Activated T-cell treated with anti-CD3 and anti-CD28 coated beads, Interleukin-2, amount 50 U/mL, for 4 hours (primary cell): ENCODE results near the gene RAD9A. TPM values are rescaled to one million over a fixed set of nuclear protein-coding genes. Genes with fewer than 3 reads are reported as not detected.

ENCODE experiments used
- ATAC-seq, 2 donors: fragments of 200-7000 bp; cut with Tn5 transposase; one replicate each; pipeline ENCODE4 v1.10.0; 2021
- DNase-seq: peaks from one replicate; pipeline ENCODE4 v3.0.0-alpha.2; 2020
- H3K27me3 Mint-ChIP-seq: one replicate; pipeline ENCODE4 v1.8.0; 2021; ENCODE audit warnings: low read depth, mixed read lengths
- H3K36me3 Mint-ChIP-seq: one replicate; pipeline ENCODE4 v1.8.0; 2022; ENCODE audit warnings: mixed read lengths; ENCODE audit not compliant: insufficient read depth
- H3K4me1 Mint-ChIP-seq: one replicate; pipeline ENCODE4 v1.8.0; 2021; ENCODE audit warnings: low read depth, mixed read lengths
- H3K4me3 Mint-ChIP-seq: one replicate; pipeline ENCODE4 v1.8.0; 2021; ENCODE audit warnings: mild to moderate bottlenecking, moderate library complexity, mixed read lengths
- H3K9me3 Mint-ChIP-seq: one replicate; pipeline ENCODE4 v1.8.0; 2021; ENCODE audit warnings: mixed read lengths
- total RNA-seq, 3 donors: library from RNA; stranded (reverse); gene quantifications; one replicate each; pipeline ENCODE4 v1.2.1, GENCODE V29; 2021

Gene RAD9A
- total RNA-seq, 3 donors from 2014 or later, result 36.2 to 40.0 (median 36.2) TPM

GRCh38 chr11:67367761-67368227 is 24.0 kb upstream of the RAD9A start:
- ATAC-seq, result no peak
- H3K4me3 Mint-ChIP-seq, result no peak overlapping the region
- DNase-seq, result no peak
- H3K9me3 Mint-ChIP-seq, result no peaks in the 10 kb centered on the region
- H3K36me3 Mint-ChIP-seq, result peaks cover 6% of the 10 kb centered on the region
- peaks cover 74% of the 10 kb centered on the region for H3K4me1 Mint-ChIP-seq
- peaks cover 7% of the 10 kb centered on the region for H3K27me3 Mint-ChIP-seq

- H3K27me3 Mint-ChIP-seq, result peaks cover 7% of the 10 kb centered on the region
- ATAC-seq, result peak in 1 of 2 donors; percentile 48
- DNase-seq, result no peak
- no peaks in the 10 kb centered on the region for H3K9me3 Mint-ChIP-seq
- H3K4me1 Mint-ChIP-seq, result peaks cover 70% of the 10 kb centered on the region
- no peak overlapping the region for H3K4me3 Mint-ChIP-seq
- peaks cover 6% of the 10 kb centered on the region for H3K36me3 Mint-ChIP-seq
These were observed 23.2 kb upstream of the RAD9A start for GRCh38 chr11:67368621-67369020.

GRCh38 chr11:67369275-67369674 is 22.5 kb upstream of the RAD9A start:
- peaks cover 7% of the 10 kb centered on the region for H3K27me3 Mint-ChIP-seq

GRCh38 chr11:67369801-67370284 is 21.9 kb upstream of the RAD9A start:
- peaks cover 68% of the 10 kb centered on the region for H3K4me1 Mint-ChIP-seq
- no peaks in the 10 kb centered on the region for H3K9me3 Mint-ChIP-seq
- peaks cover 4% of the 10 kb centered on the region for H3K36me3 Mint-ChIP-seq
- no peak for ATAC-seq
- DNase-seq, result no peak
- H3K4me3 Mint-ChIP-seq, result no peak overlapping the region
- H3K27me3 Mint-ChIP-seq, result peaks cover 10% of the 10 kb centered on the region

More at GRCh38 chr11:67369275-67369674, 22.5 kb upstream of the RAD9A start:
- Mint-ChIP-seq H3K4me3 (no peak overlapping the region), H3K9me3 (no peaks in the 10 kb centered on the region), H3K4me1 (peaks cover 68% of the 10 kb centered on the region), H3K36me3 (peaks cover 6% of the 10 kb centered on the region)
- ATAC-seq, result no peak
- no peak for DNase-seq

- Mint-ChIP-seq H3K27me3 (peaks cover 10% of the 10 kb centered on the region), H3K4me1 (peaks cover 64% of the 10 kb centered on the region), H3K36me3 (peaks cover 2% of the 10 kb centered on the region), H3K9me3 (no peaks in the 10 kb centered on the region), H3K4me3 (no peak overlapping the region)
- ATAC-seq, result no peak
- no peak for DNase-seq
These were observed 21.3 kb upstream of the RAD9A start for GRCh38 chr11:67370351-67371076.

- no peaks in the 10 kb centered on the region for H3K36me3 Mint-ChIP-seq
These were observed 20.4 kb upstream of the RAD9A start for GRCh38 chr11:67371189-67371910.

GRCh38 chr11:67371911-67372320 is 19.9 kb upstream of the RAD9A start:
- Mint-ChIP-seq H3K4me1 (peaks cover 55% of the 10 kb centered on the region), H3K27me3 (peaks cover 13% of the 10 kb centered on the region)

More at GRCh38 chr11:67371189-67371910, 20.4 kb upstream of the RAD9A start:
- DNase-seq, result no peak
- Mint-ChIP-seq H3K9me3 (no peaks in the 10 kb centered on the region), H3K27me3 (peaks cover 13% of the 10 kb centered on the region), H3K4me3 (peak overlapping the region; percentile 81), H3K4me1 (peaks cover 56% of the 10 kb centered on the region)
- no peak for ATAC-seq

GRCh38 chr11:67372321-67372992 is 19.3 kb upstream of the RAD9A start:
- peaks cover 55% of the 10 kb centered on the region for H3K4me1 Mint-ChIP-seq
- H3K36me3 Mint-ChIP-seq, result no peaks in the 10 kb centered on the region
- H3K4me3 Mint-ChIP-seq, result peak overlapping the region; percentile 81
- DNase-seq (no peak), ATAC-seq (no peak)
- no peaks in the 10 kb centered on the region for H3K9me3 Mint-ChIP-seq
- peaks cover 13% of the 10 kb centered on the region for H3K27me3 Mint-ChIP-seq

More at GRCh38 chr11:67371911-67372320, 19.9 kb upstream of the RAD9A start:
- H3K36me3 Mint-ChIP-seq, result no peaks in the 10 kb centered on the region
- ATAC-seq (no peak), DNase-seq (no peak)
- no peaks in the 10 kb centered on the region for H3K9me3 Mint-ChIP-seq
- H3K4me3 Mint-ChIP-seq, result peak overlapping the region; percentile 81

GRCh38 chr11:67372993-67373647 is 18.7 kb upstream of the RAD9A start, which contains the start of gene CLCF1:
Gene CLCF1 (minus strand): TSS chr11:67373598. CDS start chr11:67373539, 59 bp downstream.
- Mint-ChIP-seq H3K4me1 (peaks cover 50% of the 10 kb centered on the region), H3K27me3 (peaks cover 13% of the 10 kb centered on the region)

GRCh38 chr11:67373648-67374570 is 17.9 kb upstream of the RAD9A start:
- H3K4me3 Mint-ChIP-seq, result peak overlapping the region; percentile 86
- no peaks in the 10 kb centered on the region for H3K9me3 Mint-ChIP-seq
- DNase-seq (peak; percentile 71), ATAC-seq (peak; percentile 47 to 48)
- H3K27me3 Mint-ChIP-seq, result peaks cover 13% of the 10 kb centered on the region
- H3K4me1 Mint-ChIP-seq, result peaks cover 42% of the 10 kb centered on the region
- H3K36me3 Mint-ChIP-seq, result no peaks in the 10 kb centered on the region

More at GRCh38 chr11:67372993-67373647, 18.7 kb upstream of the RAD9A start, which contains the start of gene CLCF1:
- no peaks in the 10 kb centered on the region for H3K9me3 Mint-ChIP-seq
- no peaks in the 10 kb centered on the region for H3K36me3 Mint-ChIP-seq
- ATAC-seq (peak; percentile 22 to 39), DNase-seq (no peak)
- peak within 1 kb of the TSS; percentile 86 for H3K4me3 Mint-ChIP-seq

GRCh38 chr11:67374571-67375281 is 17.1 kb upstream of the RAD9A start:
- peaks cover 34% of the 10 kb centered on the region for H3K4me1 Mint-ChIP-seq
- no peak for DNase-seq
- no peak for ATAC-seq
- H3K36me3 Mint-ChIP-seq, result no peaks in the 10 kb centered on the region
- no peaks in the 10 kb centered on the region for H3K9me3 Mint-ChIP-seq
- peaks cover 13% of the 10 kb centered on the region for H3K27me3 Mint-ChIP-seq
- H3K4me3 Mint-ChIP-seq, result peak overlapping the region; percentile 83

- ATAC-seq, result no peak
- Mint-ChIP-seq H3K4me1 (peaks cover 29% of the 10 kb centered on the region), H3K9me3 (no peaks in the 10 kb centered on the region), H3K4me3 (no peak overlapping the region), H3K27me3 (peaks cover 13% of the 10 kb centered on the region), H3K36me3 (no peaks in the 10 kb centered on the region)
- DNase-seq, result no peak
These were observed 16.3 kb upstream of the RAD9A start for GRCh38 chr11:67375320-67376055.
